ENCODE results near the gene GLYR1.
"Not testable (repeated sequence)": the region's sequence is repeated elsewhere in the genome, so short reads cannot be mapped to it uniquely, and the experiment has no call there.

The GLYR1 gene

GRCh38 chr16:4846901-4847773, at the start of gene GLYR1, which contains the start of gene UBN1:
Gene GLYR1 (minus strand): TSS chr16:4847288. CDS start chr16:4847265, 23 bp downstream.
Gene UBN1 (plus strand): TSS chr16:4847481. CDS start chr16:4852918, 5,437 bp downstream.
- peak; percentile 95 for DNase-seq (ENCODE audit: low read depth, low spot score)

GRCh38 chr16:4896761-4897160, 49.7 kb upstream of the GLYR1 start:
- not testable (repeated sequence) for DNase-seq (ENCODE audit: low read depth, low spot score)

- DNase-seq (ENCODE audit: low read depth, low spot score): no peak
These were observed 48.3 kb upstream of the GLYR1 start for GRCh38 chr16:4895366-4895765.

- no peak for DNase-seq (ENCODE audit: low read depth, low spot score)
These were observed 47.4 kb upstream of the GLYR1 start for GRCh38 chr16:4894276-4895150.

GRCh38 chr16:4893103-4893862, 46.2 kb upstream of the GLYR1 start:
- DNase-seq (ENCODE audit: low read depth, low spot score): no peak

GRCh38 chr16:4892361-4893102, 45.4 kb upstream of the GLYR1 start:
- no peak for DNase-seq (ENCODE audit: low read depth, low spot score)

- DNase-seq (ENCODE audit: low read depth, low spot score): no peak
These were observed 44.8 kb upstream of the GLYR1 start for GRCh38 chr16:4891886-4892216.

- no peak for DNase-seq (ENCODE audit: low read depth, low spot score)
These were observed 44.2 kb upstream of the GLYR1 start for GRCh38 chr16:4891097-4891885.

GRCh38 chr16:4890686-4891085, 43.6 kb upstream of the GLYR1 start:
- no peak for DNase-seq (ENCODE audit: low read depth, low spot score)

- DNase-seq (ENCODE audit: low read depth, low spot score): no peak
These were observed 42.9 kb upstream of the GLYR1 start for GRCh38 chr16:4890026-4890425.

- no peak for DNase-seq (ENCODE audit: low read depth, low spot score)
These were observed 41.5 kb upstream of the GLYR1 start for GRCh38 chr16:4888428-4889135.

GRCh38 chr16:4886151-4886550, 39.1 kb upstream of the GLYR1 start:
- DNase-seq (ENCODE audit: low read depth, low spot score): no peak

- DNase-seq (ENCODE audit: low read depth, low spot score): no peak
These were observed 38.1 kb upstream of the GLYR1 start for GRCh38 chr16:4884972-4885874.

GRCh38 chr16:4884209-4884608, 37.1 kb upstream of the GLYR1 start:
- DNase-seq (ENCODE audit: low read depth, low spot score): no peak

- no peak for DNase-seq (ENCODE audit: low read depth, low spot score)
These were observed 36.4 kb upstream of the GLYR1 start for GRCh38 chr16:4883501-4883900.

- no peak for DNase-seq (ENCODE audit: low read depth, low spot score)
These were observed 35.7 kb upstream of the GLYR1 start for GRCh38 chr16:4882633-4883285.

GRCh38 chr16:4882000-4882632, 35.0 kb upstream of the GLYR1 start:
- DNase-seq (ENCODE audit: low read depth, low spot score): no peak
